Esophagus squamous epithelium (tissue), 4 donors: ENCODE measurements around the gene AKAP17A.

Source experiments
- CTCF ChIP-seq, 6 experiments: fragments of 450-650 bp in 4 of 6; fragments of 200-600 bp in 2 of 6; sonication (generic) in 2 of 6; IDR thresholded peaks; one replicate each; pipeline ENCODE4 v1.5.1; 2016 to 2019; ENCODE audit warnings: antibody characterized with exemption in 6 of 6, mild to moderate bottlenecking in 4 of 6, moderate library complexity in 4 of 6
- POLR2A ChIP-seq, 4 donors: fragments of 450-650 bp; IDR thresholded peaks; one replicate each; pipeline ENCODE4 v1.6.1; 2017; ENCODE audit warnings: antibody characterized with exemption in 4 of 4, mild to moderate bottlenecking in 4 of 4, moderate library complexity in 3 of 4

GRCh38 chrX:1589356-1590130 lies 1.9 kb upstream of the AKAP17A start:
- TF ChIP-seq CTCF (IDR thresholded peaks at IDR 0.05) (no peak), POLR2A (IDR thresholded peaks at IDR 0.05) (no peak)
